ENCODE data around the gene LCORL.
"Not testable (repeated sequence)": the region's sequence is repeated elsewhere in the genome, so short reads cannot be mapped to it uniquely, and the experiment has no call there.

Gene LCORL

GRCh38 chr4:17861906-17862305, 159.6 kb downstream of the LCORL start:
- not testable (repeated sequence) for H3K4me3 Mint-ChIP-seq; H3K9me3 Mint-ChIP-seq; DNase-seq (ENCODE audit: low spot score in 2 of 2); ATAC-seq (replicated peaks; ENCODE audit: extremely low read depth, poor library complexity, severe bottlenecking); H3K36me3 Mint-ChIP-seq (ENCODE audit: insufficient read depth); H3K27ac Mint-ChIP-seq (ENCODE audit: low read depth); H3K27me3 Mint-ChIP-seq; H3K4me1 Mint-ChIP-seq

- DNase-seq (ENCODE audit: low spot score in 2 of 2) (no peak), ATAC-seq (replicated peaks; ENCODE audit: extremely low read depth, poor library complexity, severe bottlenecking) (no peak)
- Mint-ChIP-seq H3K9me3 (peaks cover 8% of the 10 kb centered on the region), H3K27ac (ENCODE audit: low read depth) (no peak overlapping the region), H3K4me3 (no peak overlapping the region), H3K36me3 (ENCODE audit: insufficient read depth) (no peaks in the 10 kb centered on the region), H3K4me1 (no peaks in the 10 kb centered on the region), H3K27me3 (no peaks in the 10 kb centered on the region)
Measured at GRCh38 chr4:17859793-17860406, 161.7 kb downstream of the LCORL start.

- Mint-ChIP-seq H3K27me3 (no peaks in the 10 kb centered on the region), H3K9me3 (no peaks in the 10 kb centered on the region), H3K27ac (ENCODE audit: low read depth) (no peak overlapping the region), H3K36me3 (ENCODE audit: insufficient read depth) (no peaks in the 10 kb centered on the region), H3K4me1 (no peaks in the 10 kb centered on the region), H3K4me3 (no peak overlapping the region)
- ATAC-seq (replicated peaks; ENCODE audit: extremely low read depth, poor library complexity, severe bottlenecking) (no peak), DNase-seq (ENCODE audit: low spot score in 2 of 2) (no peak)
Measured at GRCh38 chr4:17854036-17854435, 167.5 kb downstream of the LCORL start.

GRCh38 chr4:17851959-17852358, 169.6 kb downstream of the LCORL start:
- no peak for DNase-seq (ENCODE audit: low spot score in 2 of 2)
- H3K27me3 Mint-ChIP-seq = no peaks in the 10 kb centered on the region
- ATAC-seq (replicated peaks; ENCODE audit: extremely low read depth, poor library complexity, severe bottlenecking) = no peak
- H3K27ac Mint-ChIP-seq (ENCODE audit: low read depth) = no peak overlapping the region
- no peaks in the 10 kb centered on the region for H3K9me3 Mint-ChIP-seq
- no peaks in the 10 kb centered on the region for H3K36me3 Mint-ChIP-seq (ENCODE audit: insufficient read depth)
- no peaks in the 10 kb centered on the region for H3K4me1 Mint-ChIP-seq
- H3K4me3 Mint-ChIP-seq = no peak overlapping the region

GRCh38 chr4:17850295-17850694, 171.3 kb downstream of the LCORL start:
- H3K4me3 Mint-ChIP-seq; H3K27ac Mint-ChIP-seq (ENCODE audit: low read depth); H3K9me3 Mint-ChIP-seq; H3K4me1 Mint-ChIP-seq; ATAC-seq (replicated peaks; ENCODE audit: extremely low read depth, poor library complexity, severe bottlenecking); H3K36me3 Mint-ChIP-seq (ENCODE audit: insufficient read depth); DNase-seq (ENCODE audit: low spot score in 2 of 2); H3K27me3 Mint-ChIP-seq: not testable (repeated sequence)

- ATAC-seq (replicated peaks; ENCODE audit: extremely low read depth, poor library complexity, severe bottlenecking) = no peak
- Mint-ChIP-seq H3K27ac (ENCODE audit: low read depth) (no peak overlapping the region), H3K36me3 (ENCODE audit: insufficient read depth) (peaks cover 5% of the 10 kb centered on the region), H3K4me3 (no peak overlapping the region), H3K4me1 (no peaks in the 10 kb centered on the region), H3K9me3 (no peaks in the 10 kb centered on the region), H3K27me3 (no peaks in the 10 kb centered on the region)
- DNase-seq (ENCODE audit: low spot score in 2 of 2) = no peak
Measured at GRCh38 chr4:17846266-17846665, 175.3 kb downstream of the LCORL start.

- Mint-ChIP-seq H3K9me3 (no peaks in the 10 kb centered on the region), H3K4me1 (peaks cover 6% of the 10 kb centered on the region), H3K36me3 (ENCODE audit: insufficient read depth) (peaks cover 2% of the 10 kb centered on the region), H3K27me3 (no peaks in the 10 kb centered on the region), H3K27ac (ENCODE audit: low read depth) (no peak overlapping the region), H3K4me3 (no peak overlapping the region)
- DNase-seq (ENCODE audit: low spot score in 2 of 2) (no peak), ATAC-seq (replicated peaks; ENCODE audit: extremely low read depth, poor library complexity, severe bottlenecking) (no peak)
Measured at GRCh38 chr4:17823871-17824669, 197.5 kb downstream of the LCORL start.

GRCh38 chr4:17817027-17817426, 204.5 kb downstream of the LCORL start:
- no peak for DNase-seq (ENCODE audit: low spot score in 2 of 2)
- no peaks in the 10 kb centered on the region for H3K9me3 Mint-ChIP-seq
- peak overlapping the region; percentile 26 for H3K27ac Mint-ChIP-seq (ENCODE audit: low read depth)

GRCh38 chr4:17816142-17816541, 205.4 kb downstream of the LCORL start:
- Mint-ChIP-seq H3K9me3 (no peaks in the 10 kb centered on the region), H3K27ac (ENCODE audit: low read depth) (no peak overlapping the region), H3K27me3 (no peaks in the 10 kb centered on the region), H3K4me3 (no peak overlapping the region), H3K4me1 (peaks cover 22% of the 10 kb centered on the region), H3K36me3 (ENCODE audit: insufficient read depth) (peaks cover 5% of the 10 kb centered on the region)
- DNase-seq (ENCODE audit: low spot score in 2 of 2) = no peak
- ATAC-seq (replicated peaks; ENCODE audit: extremely low read depth, poor library complexity, severe bottlenecking) = no peak

More at GRCh38 chr4:17817027-17817426, 204.5 kb downstream of the LCORL start:
- H3K36me3 Mint-ChIP-seq (ENCODE audit: insufficient read depth) = peaks cover 2% of the 10 kb centered on the region
- H3K27me3 Mint-ChIP-seq = no peaks in the 10 kb centered on the region
- H3K4me1 Mint-ChIP-seq = peaks cover 14% of the 10 kb centered on the region
- peak; percentile 85 for ATAC-seq (replicated peaks; ENCODE audit: extremely low read depth, poor library complexity, severe bottlenecking)
- H3K4me3 Mint-ChIP-seq = peak overlapping the region; percentile 5

- no peak overlapping the region for H3K4me3 Mint-ChIP-seq
- DNase-seq (ENCODE audit: low spot score in 2 of 2) (no peak), ATAC-seq (replicated peaks; ENCODE audit: extremely low read depth, poor library complexity, severe bottlenecking) (no peak)
- H3K36me3 Mint-ChIP-seq (ENCODE audit: insufficient read depth) = peaks cover 11% of the 10 kb centered on the region
- no peaks in the 10 kb centered on the region for H3K27me3 Mint-ChIP-seq
- H3K4me1 Mint-ChIP-seq = peaks cover 39% of the 10 kb centered on the region
- H3K9me3 Mint-ChIP-seq = no peaks in the 10 kb centered on the region
- H3K27ac Mint-ChIP-seq (ENCODE audit: low read depth) = no peak overlapping the region
Measured at GRCh38 chr4:17814140-17814539, 207.4 kb downstream of the LCORL start.

GRCh38 chr4:17812801-17813200, 208.8 kb downstream of the LCORL start:
- no peaks in the 10 kb centered on the region for H3K9me3 Mint-ChIP-seq
- no peak overlapping the region for H3K4me3 Mint-ChIP-seq
- no peak for ATAC-seq (replicated peaks; ENCODE audit: extremely low read depth, poor library complexity, severe bottlenecking)
- H3K36me3 Mint-ChIP-seq (ENCODE audit: insufficient read depth) = peaks cover 13% of the 10 kb centered on the region
- H3K27ac Mint-ChIP-seq (ENCODE audit: low read depth) = no peak overlapping the region
- H3K27me3 Mint-ChIP-seq = no peaks in the 10 kb centered on the region
- H3K4me1 Mint-ChIP-seq = peaks cover 49% of the 10 kb centered on the region
- DNase-seq (ENCODE audit: low spot score in 2 of 2) = no peak

GRCh38 chr4:17812125-17812524, 209.4 kb downstream of the LCORL start:
- ATAC-seq (replicated peaks; ENCODE audit: extremely low read depth, poor library complexity, severe bottlenecking) (no peak), DNase-seq (ENCODE audit: low spot score in 2 of 2) (no peak)
- Mint-ChIP-seq H3K4me1 (peaks cover 49% of the 10 kb centered on the region), H3K27ac (ENCODE audit: low read depth) (peak overlapping the region; percentile 98), H3K36me3 (ENCODE audit: insufficient read depth) (peaks cover 13% of the 10 kb centered on the region), H3K9me3 (no peaks in the 10 kb centered on the region), H3K27me3 (no peaks in the 10 kb centered on the region), H3K4me3 (peak overlapping the region; percentile 96)

- Mint-ChIP-seq H3K36me3 (ENCODE audit: insufficient read depth) (peaks cover 13% of the 10 kb centered on the region), H3K9me3 (no peaks in the 10 kb centered on the region), H3K27me3 (no peaks in the 10 kb centered on the region), H3K4me3 (peak overlapping the region; percentile 96), H3K27ac (ENCODE audit: low read depth) (peak overlapping the region; percentile 98), H3K4me1 (peaks cover 59% of the 10 kb centered on the region)
- ATAC-seq (replicated peaks; ENCODE audit: extremely low read depth, poor library complexity, severe bottlenecking) (peak; percentile 5), DNase-seq (ENCODE audit: low spot score in 2 of 2) (no peak)
Measured at GRCh38 chr4:17811078-17811603, 210.4 kb downstream of the LCORL start.

Measured in central memory CD8-positive, alpha-beta T cell (primary cell).